ENCODE results near the gene ZHX3. TPM values are rescaled to one million over a fixed set of nuclear protein-coding genes. Genes with fewer than 3 reads are reported as not detected.
A peak's percentile ranks its signal among the peaks of the same experiment; 100 is the strongest.

The ZHX3 gene
- total and polyA plus RNA-seq, 9 of the 15 experiments (the other 6 are each of a cell fraction or from before 2014, with no cell fraction given): 0.80 to 14.6 (median 4.9) TPM

DNA sequence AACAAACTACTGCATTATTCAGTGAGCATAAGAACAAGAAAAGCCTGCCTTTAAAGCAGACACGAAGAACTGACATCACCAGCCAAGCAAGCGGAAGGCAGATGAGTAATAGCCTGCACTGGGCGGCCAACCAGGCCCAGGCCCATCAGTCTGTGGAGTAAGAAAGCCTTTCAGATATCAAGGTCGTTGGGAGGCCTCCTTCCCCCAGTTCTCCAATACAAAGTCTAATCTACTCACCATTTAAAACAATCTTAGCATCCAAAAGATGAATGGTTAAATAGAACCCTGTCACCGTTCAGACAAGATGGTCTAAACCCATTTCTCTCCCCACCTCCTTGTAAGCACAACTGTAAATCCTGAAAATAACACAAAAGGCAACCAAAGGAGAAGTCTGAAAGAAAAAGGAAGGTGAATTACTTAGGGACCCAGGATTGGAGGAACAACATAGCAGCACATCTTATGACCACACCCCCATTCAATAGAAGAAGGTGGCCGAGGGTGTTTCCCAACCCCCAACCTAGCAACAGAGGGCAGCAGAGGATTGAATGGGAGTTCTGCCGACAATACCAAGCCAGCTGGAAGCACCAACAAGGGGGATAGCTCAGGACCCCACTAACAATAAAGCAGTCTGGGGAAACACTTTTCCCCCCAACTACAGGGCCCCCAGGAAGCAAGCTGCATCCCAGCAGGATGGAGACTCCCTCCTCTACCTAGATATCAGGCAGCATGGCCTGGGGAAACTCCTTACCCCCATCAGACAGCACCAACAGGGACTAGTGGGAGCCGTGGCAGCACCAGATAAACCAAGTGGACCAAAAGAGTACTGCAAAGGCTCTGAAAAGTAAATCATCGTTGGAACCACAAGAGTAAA is 67.9 kb downstream of the ZHX3 start (continued):
- TF ChIP-seq, protein P1, sequence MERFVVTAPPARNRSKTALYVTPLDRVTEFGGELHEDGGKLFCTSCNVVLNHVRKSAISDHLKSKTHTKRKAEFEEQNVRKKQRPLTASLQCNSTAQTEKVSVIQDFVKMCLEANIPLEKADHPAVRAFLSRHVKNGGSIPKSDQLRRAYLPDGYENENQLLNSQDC (CRISPR knock-in tag; IDR thresholded peaks at IDR 0.05): no peak
- TF ChIP-seq MAFF (IDR thresholded peaks at IDR 0.05; ENCODE audit: low read length) (no peak), SMC3 (conservative IDR thresholded peaks at IDR 0.05; ENCODE audit: insufficient read depth, low read depth, low read length) (peak; percentile 57), RAD21 (CRISPR knock-in tag; conservative IDR thresholded peaks at IDR 0.05 in 1 of 2, IDR thresholded peaks at IDR 0.05 in 1 of 2) (peak; percentile 80 to 83), KLF13 (tag; IDR thresholded peaks at IDR 0.05; ENCODE audit: borderline replicate concordance, low read depth) (no peak), MTA2 (IDR thresholded peaks at IDR 0.05; ENCODE audit: low read depth) (no peak), ZKSCAN8 (CRISPR knock-in tag; IDR thresholded peaks at IDR 0.05) (peak; percentile 46; the same call in 1 of the 2 replicates), POLR2G (IDR thresholded peaks at IDR 0.05; ENCODE audit: low read depth, low read length) (no peak), FOXJ3 (CRISPR knock-in tag; IDR thresholded peaks at IDR 0.05) (no peak), TCF15 (CRISPR knock-in tag; IDR thresholded peaks at IDR 0.05) (no peak), GATA2 (CRISPR knock-in tag; IDR thresholded peaks at IDR 0.05) (no peak), HNRNPUL1 (IDR thresholded peaks at IDR 0.05; ENCODE audit: low read length) (no peak), NUFIP1 (IDR thresholded peaks at IDR 0.05; ENCODE audit: partially characterized antibody) (no peak), ZNF444 (CRISPR knock-in tag; IDR thresholded peaks at IDR 0.05) (no peak), CBX3 (IDR thresholded peaks at IDR 0.05; ENCODE audit: borderline replicate concordance in 1 of 2, low read length in 2 of 2) (no peak), ZZZ3 (IDR thresholded peaks at IDR 0.05) (no peak), ZFPM2 (CRISPR knock-in tag; IDR thresholded peaks at IDR 0.05) (no peak), TAF15 (IDR thresholded peaks at IDR 0.05; ENCODE audit: low read depth, low read length) (no peak)
- TF ChIP-seq, protein P2, sequence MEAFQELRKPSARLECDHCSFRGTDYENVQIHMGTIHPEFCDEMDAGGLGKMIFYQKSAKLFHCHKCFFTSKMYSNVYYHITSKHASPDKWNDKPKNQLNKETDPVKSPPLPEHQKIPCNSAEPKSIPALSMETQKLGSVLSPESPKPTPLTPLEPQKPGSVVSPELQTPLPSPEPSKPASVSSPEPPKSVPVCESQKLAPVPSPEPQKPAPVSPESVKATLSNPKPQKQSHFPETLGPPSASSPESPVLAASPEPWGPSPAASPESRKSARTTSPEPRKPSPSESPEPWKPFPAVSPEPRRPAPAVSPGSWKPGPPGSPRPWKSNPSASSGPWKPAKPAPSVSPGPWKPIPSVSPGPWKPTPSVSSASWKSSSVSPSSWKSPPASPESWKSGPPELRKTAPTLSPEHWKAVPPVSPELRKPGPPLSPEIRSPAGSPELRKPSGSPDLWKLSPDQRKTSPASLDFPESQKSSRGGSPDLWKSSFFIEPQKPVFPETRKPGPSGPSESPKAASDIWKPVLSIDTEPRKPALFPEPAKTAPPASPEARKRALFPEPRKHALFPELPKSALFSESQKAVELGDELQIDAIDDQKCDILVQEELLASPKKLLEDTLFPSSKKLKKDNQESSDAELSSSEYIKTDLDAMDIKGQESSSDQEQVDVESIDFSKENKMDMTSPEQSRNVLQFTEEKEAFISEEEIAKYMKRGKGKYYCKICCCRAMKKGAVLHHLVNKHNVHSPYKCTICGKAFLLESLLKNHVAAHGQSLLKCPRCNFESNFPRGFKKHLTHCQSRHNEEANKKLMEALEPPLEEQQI (IDR thresholded peaks at IDR 0.05): no peak
- TF ChIP-seq, protein P3, sequence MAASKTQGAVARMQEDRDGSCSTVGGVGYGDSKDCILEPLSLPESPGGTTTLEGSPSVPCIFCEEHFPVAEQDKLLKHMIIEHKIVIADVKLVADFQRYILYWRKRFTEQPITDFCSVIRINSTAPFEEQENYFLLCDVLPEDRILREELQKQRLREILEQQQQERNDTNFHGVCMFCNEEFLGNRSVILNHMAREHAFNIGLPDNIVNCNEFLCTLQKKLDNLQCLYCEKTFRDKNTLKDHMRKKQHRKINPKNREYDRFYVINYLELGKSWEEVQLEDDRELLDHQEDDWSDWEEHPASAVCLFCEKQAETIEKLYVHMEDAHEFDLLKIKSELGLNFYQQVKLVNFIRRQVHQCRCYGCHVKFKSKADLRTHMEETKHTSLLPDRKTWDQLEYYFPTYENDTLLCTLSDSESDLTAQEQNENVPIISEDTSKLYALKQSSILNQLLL (CRISPR knock-in tag; IDR thresholded peaks at IDR 0.05; ENCODE audit: borderline replicate concordance): no peak
